Activated CD4-positive, alpha-beta T cell treated with anti-CD3 and anti-CD28 coated beads, Interleukin-2, amount 10 ng/mL, durations not matched to agents 7 days and 5 days (primary cell): Measurements from ENCODE around the gene KCNJ12. TPM values are rescaled to one million over a fixed set of nuclear protein-coding genes. Genes with fewer than 3 reads are reported as not detected.
"Not testable (repeated sequence)": the region's sequence is repeated elsewhere in the genome, so short reads cannot be mapped to it uniquely, and the experiment has no call there.

Source experiments
- CTCF ChIA-PET: fragments of 350-600 bp; sonication (Branson Sonifier 250); formaldehyde crosslinking; loops from one replicate; lab custom pipeline; 2021; ENCODE audit warnings: antibody characterized with exemption; lab: Charles Lee
- POLR2A ChIA-PET: fragments of 350-600 bp; sonication (Branson Sonifier 250); formaldehyde crosslinking; loops from one replicate; lab custom pipeline; 2021; ENCODE audit warnings: antibody characterized with exemption; lab: Charles Lee
- DNase-seq: peaks from one replicate; pipeline ENCODE4 v3.0.0-alpha.2; 2020
- H3K27ac Mint-ChIP-seq: one replicate; pipeline ENCODE4 v1.8.0; 2021; ENCODE audit warnings: mild to moderate bottlenecking, moderate library complexity, mixed read lengths
- H3K27me3 Mint-ChIP-seq: one replicate; pipeline ENCODE4 v1.8.0; 2021; ENCODE audit warnings: mixed read lengths
- H3K36me3 Mint-ChIP-seq: one replicate; pipeline ENCODE4 v1.8.0; 2021; ENCODE audit warnings: low read depth, mixed read lengths
- H3K4me1 Mint-ChIP-seq: one replicate; pipeline ENCODE4 v1.8.0; 2021; ENCODE audit warnings: mixed read lengths
- H3K4me3 Mint-ChIP-seq: one replicate; pipeline ENCODE4 v1.8.0; 2021; ENCODE audit warnings: mild to moderate bottlenecking, moderate library complexity, mixed read lengths
- H3K9me3 Mint-ChIP-seq: one replicate; pipeline ENCODE4 v1.8.0; 2021; ENCODE audit warnings: mixed read lengths
- total RNA-seq, 2 experiments: library from RNA; stranded (reverse); gene quantifications; one replicate each; pipeline ENCODE4 v1.2.3, GENCODE V29; 2021

Gene KCNJ12
- total RNA-seq, 2 experiments from 2014 or later: not detected

GRCh38 chr17:21411679-21412205, 35.6 kb downstream of the KCNJ12 start:
- H3K36me3 Mint-ChIP-seq, DNase-seq, H3K4me3 Mint-ChIP-seq, H3K27ac Mint-ChIP-seq, CTCF ChIA-PET, H3K4me1 Mint-ChIP-seq, POLR2A ChIA-PET, H3K9me3 Mint-ChIP-seq, H3K27me3 Mint-ChIP-seq: not testable (repeated sequence)

GRCh38 chr17:21412207-21412681, 36.1 kb downstream of the KCNJ12 start:
- DNase-seq, H3K4me3 Mint-ChIP-seq, H3K36me3 Mint-ChIP-seq, POLR2A ChIA-PET, H3K9me3 Mint-ChIP-seq, H3K27me3 Mint-ChIP-seq, H3K4me1 Mint-ChIP-seq, H3K27ac Mint-ChIP-seq, CTCF ChIA-PET: not testable (repeated sequence)

- H3K36me3 Mint-ChIP-seq, H3K27ac Mint-ChIP-seq, CTCF ChIA-PET, H3K4me1 Mint-ChIP-seq, H3K9me3 Mint-ChIP-seq, DNase-seq, POLR2A ChIA-PET, H3K4me3 Mint-ChIP-seq, H3K27me3 Mint-ChIP-seq: not testable (repeated sequence)
Observed at GRCh38 chr17:21413570-21414279, 37.6 kb downstream of the KCNJ12 start.

GRCh38 chr17:21414616-21415015, 38.5 kb downstream of the KCNJ12 start:
- H3K9me3 Mint-ChIP-seq, H3K4me1 Mint-ChIP-seq, CTCF ChIA-PET, H3K36me3 Mint-ChIP-seq, POLR2A ChIA-PET, H3K27me3 Mint-ChIP-seq, H3K4me3 Mint-ChIP-seq, H3K27ac Mint-ChIP-seq, DNase-seq: not testable (repeated sequence)

- H3K9me3 Mint-ChIP-seq, DNase-seq, POLR2A ChIA-PET, H3K27ac Mint-ChIP-seq, H3K27me3 Mint-ChIP-seq, CTCF ChIA-PET, H3K36me3 Mint-ChIP-seq, H3K4me3 Mint-ChIP-seq: not testable (repeated sequence)
- peaks cover 12% of the 10 kb centered on the region for H3K4me1 Mint-ChIP-seq
Observed at GRCh38 chr17:21415166-21415990, 39.2 kb downstream of the KCNJ12 start.

GRCh38 chr17:21416471-21416981, 40.4 kb downstream of the KCNJ12 start:
- H3K4me3 Mint-ChIP-seq, H3K9me3 Mint-ChIP-seq, CTCF ChIA-PET, H3K27me3 Mint-ChIP-seq, H3K36me3 Mint-ChIP-seq, POLR2A ChIA-PET, DNase-seq, H3K27ac Mint-ChIP-seq: not testable (repeated sequence)
- H3K4me1 Mint-ChIP-seq: peaks cover 12% of the 10 kb centered on the region

- H3K4me3 Mint-ChIP-seq, H3K27me3 Mint-ChIP-seq, H3K36me3 Mint-ChIP-seq, H3K9me3 Mint-ChIP-seq, DNase-seq, CTCF ChIA-PET, POLR2A ChIA-PET, H3K27ac Mint-ChIP-seq: not testable (repeated sequence)
- H3K4me1 Mint-ChIP-seq: peaks cover 12% of the 10 kb centered on the region
Observed at GRCh38 chr17:21417349-21417748, 41.2 kb downstream of the KCNJ12 start.

GRCh38 chr17:21417921-21418320, 41.8 kb downstream of the KCNJ12 start:
- no peak overlapping the region for H3K4me3 Mint-ChIP-seq
- H3K27me3 Mint-ChIP-seq: no peaks in the 10 kb centered on the region
- H3K27ac Mint-ChIP-seq: no peak overlapping the region
- DNase-seq: no peak
- H3K36me3 Mint-ChIP-seq: no peaks in the 10 kb centered on the region
- peaks cover 12% of the 10 kb centered on the region for H3K4me1 Mint-ChIP-seq
- H3K9me3 Mint-ChIP-seq: no peaks in the 10 kb centered on the region
- CTCF ChIA-PET: no interaction called here
- POLR2A ChIA-PET: no interaction called here

- ChIA-PET CTCF (no interaction called here), POLR2A (no interaction called here)
- Mint-ChIP-seq H3K9me3 (no peaks in the 10 kb centered on the region), H3K4me1 (peaks cover 12% of the 10 kb centered on the region), H3K27ac (no peak overlapping the region), H3K36me3 (no peaks in the 10 kb centered on the region), H3K4me3 (no peak overlapping the region), H3K27me3 (no peaks in the 10 kb centered on the region)
- DNase-seq: no peak
Observed at GRCh38 chr17:21418446-21419298, 42.5 kb downstream of the KCNJ12 start.

GRCh38 chr17:21419299-21420239, 43.4 kb downstream of the KCNJ12 start:
- Mint-ChIP-seq H3K36me3 (no peaks in the 10 kb centered on the region), H3K9me3 (no peaks in the 10 kb centered on the region), H3K4me3 (no peak overlapping the region), H3K4me1 (peaks cover 12% of the 10 kb centered on the region), H3K27me3 (no peaks in the 10 kb centered on the region), H3K27ac (peak overlapping the region; percentile 69)
- peak; percentile 20 for DNase-seq
- ChIA-PET CTCF (no interaction called here), POLR2A (no interaction called here)

- H3K27me3 Mint-ChIP-seq, CTCF ChIA-PET, H3K36me3 Mint-ChIP-seq, H3K4me3 Mint-ChIP-seq, H3K9me3 Mint-ChIP-seq, DNase-seq, H3K27ac Mint-ChIP-seq, POLR2A ChIA-PET: not testable (repeated sequence)
- peaks cover 12% of the 10 kb centered on the region for H3K4me1 Mint-ChIP-seq
Observed at GRCh38 chr17:21420503-21421090, 44.4 kb downstream of the KCNJ12 start.
